Measurements from ENCODE around the gene PTPRG. TPM values are rescaled to one million over a fixed set of nuclear protein-coding genes. Genes with fewer than 3 reads are reported as not detected.

Gene PTPRG
- total RNA-seq, 1 experiment from 2014 or later = 0.74 TPM

- no peaks in the 10 kb centered on the region for H3K36me3 ChIP-seq (ENCODE audit: control insufficient read depth, insufficient read depth, low read length)
- H3K27me3 ChIP-seq (ENCODE audit: control insufficient read depth, insufficient read depth, low read length) = no peaks in the 10 kb centered on the region
- in situ Hi-C loops (cut with HindIII; ENCODE audit: low pct_unique_long_range_greater_than_20kb, low sequenced_read_pairs) (no loop called here), intact Hi-C loops (cut with micrococcal nuclease; ENCODE audit: unreplicated experiment) (no loop called here)
- DNase-seq (ENCODE audit: low read depth, low spot score) = no peak
- no peak overlapping the region for H3K27ac ChIP-seq (ENCODE audit: low read length)
- ATAC-seq = no peak
- no peak overlapping the region for H3K4me3 ChIP-seq (ENCODE audit: low read depth in 2 of 2, low read length in 2 of 2)
- CTCF ChIA-PET = no interaction called here
- TF ChIP-seq REST (IDR thresholded peaks at IDR 0.05; ENCODE audit: insufficient read depth in 1 of 2, low read depth in 2 of 2, low read length in 1 of 2) = no peak
- no peak for TF ChIP-seq CTCF (IDR thresholded peaks at IDR 0.05)
- no peak for TF ChIP-seq TCF7L2 (IDR thresholded peaks at IDR 0.05; ENCODE audit: low read depth, low read length)
- TF ChIP-seq SIN3A (IDR thresholded peaks at IDR 0.05; ENCODE audit: borderline replicate concordance, insufficient read depth, low read depth, low read length) = no peak
- no peak for TF ChIP-seq POLR2AphosphoS5 (IDR thresholded peaks at IDR 0.05; ENCODE audit: low read depth, low read length)
- no TSS peak for BruUV-seq (replicated peaks)
- POLR2A ChIA-PET = no interaction called here
- H3K9me3 ChIP-seq (ENCODE audit: control insufficient read depth, insufficient read depth, low read depth, low read length) = no peaks in the 10 kb centered on the region
- no peaks in the 10 kb centered on the region for H3K4me1 ChIP-seq (ENCODE audit: control insufficient read depth, insufficient read depth, low read length)
Observed at GRCh38 chr3:61626484-61626883, 65.1 kb downstream of the PTPRG start.

GRCh38 chr3:61627768-61628185, 66.4 kb downstream of the PTPRG start:
- Histone ChIP-seq H3K27me3 (ENCODE audit: control insufficient read depth, insufficient read depth, low read length) (no peaks in the 10 kb centered on the region), H3K9me3 (ENCODE audit: control insufficient read depth, insufficient read depth, low read depth, low read length) (no peaks in the 10 kb centered on the region), H3K4me1 (ENCODE audit: control insufficient read depth, insufficient read depth, low read length) (no peaks in the 10 kb centered on the region), H3K27ac (ENCODE audit: low read length) (no peak overlapping the region), H3K36me3 (ENCODE audit: control insufficient read depth, insufficient read depth, low read length) (no peaks in the 10 kb centered on the region), H3K4me3 (ENCODE audit: low read depth in 2 of 2, low read length in 2 of 2) (no peak overlapping the region)
- POLR2A ChIA-PET = no interaction called here
- CTCF ChIA-PET = no interaction called here
- ATAC-seq (no peak), DNase-seq (ENCODE audit: low read depth, low spot score) (no peak)
- intact Hi-C loops (cut with micrococcal nuclease; ENCODE audit: unreplicated experiment) = no loop called here
- BruUV-seq (replicated peaks) = no TSS peak
- TF ChIP-seq CTCF (IDR thresholded peaks at IDR 0.05) (no peak), REST (IDR thresholded peaks at IDR 0.05; ENCODE audit: insufficient read depth in 1 of 2, low read depth in 2 of 2, low read length in 1 of 2) (no peak), TCF7L2 (IDR thresholded peaks at IDR 0.05; ENCODE audit: low read depth, low read length) (no peak), POLR2AphosphoS5 (IDR thresholded peaks at IDR 0.05; ENCODE audit: low read depth, low read length) (no peak), SIN3A (IDR thresholded peaks at IDR 0.05; ENCODE audit: borderline replicate concordance, insufficient read depth, low read depth, low read length) (no peak)
- in situ Hi-C loops (cut with HindIII; ENCODE audit: low pct_unique_long_range_greater_than_20kb, low sequenced_read_pairs) = no loop called here

All from Panc1 (cell line).